Stimulated activated CD8-positive, alpha-beta memory T cell treated with anti-CD3 and anti-CD28 coated beads, Interleukin-4, amount 100 ng/mL, for 24 hours (primary cell): Measurements from ENCODE around the gene L3MBTL4.
"Not testable (repeated sequence)": the region's sequence is repeated elsewhere in the genome, so short reads cannot be mapped to it uniquely, and the experiment has no call there.

Experiments
- DNase-seq: peaks from one replicate; pipeline ENCODE4 v3.0.0-alpha.2; 2020; ENCODE audit warnings: low read depth

L3MBTL4 gene

GRCh38 chr18:6406075-6406909 is 8.4 kb downstream of the L3MBTL4 start:
- no peak for DNase-seq

GRCh38 chr18:6405237-6406074 is 9.3 kb downstream of the L3MBTL4 start:
- no peak for DNase-seq

GRCh38 chr18:6404834-6405233 is 9.9 kb downstream of the L3MBTL4 start:
- no peak for DNase-seq

- DNase-seq = no peak
These were observed 13.0 kb downstream of the L3MBTL4 start for GRCh38 chr18:6401687-6402086.

GRCh38 chr18:6399776-6400175 is 14.9 kb downstream of the L3MBTL4 start:
- DNase-seq = no peak

- DNase-seq = no peak
These were observed 16.7 kb downstream of the L3MBTL4 start for GRCh38 chr18:6397931-6398566.

- no peak for DNase-seq
These were observed 17.9 kb downstream of the L3MBTL4 start for GRCh38 chr18:6396847-6397246.

GRCh38 chr18:6396276-6396675 is 18.4 kb downstream of the L3MBTL4 start:
- no peak for DNase-seq

- DNase-seq = no peak
These were observed 25.7 kb downstream of the L3MBTL4 start for GRCh38 chr18:6389005-6389404.

- DNase-seq = no peak
These were observed 31.7 kb downstream of the L3MBTL4 start for GRCh38 chr18:6382963-6383362.

GRCh38 chr18:6377473-6377872 is 37.2 kb downstream of the L3MBTL4 start:
- DNase-seq = not testable (repeated sequence)

GRCh38 chr18:6376433-6377229 is 38.1 kb downstream of the L3MBTL4 start:
- no peak for DNase-seq

- DNase-seq = no peak
These were observed 39.7 kb downstream of the L3MBTL4 start for GRCh38 chr18:6374935-6375529.

GRCh38 chr18:6374340-6374739 is 40.4 kb downstream of the L3MBTL4 start:
- DNase-seq = no peak

- no peak for DNase-seq
These were observed 41.5 kb downstream of the L3MBTL4 start for GRCh38 chr18:6373187-6373586.

- no peak for DNase-seq
These were observed 43.6 kb downstream of the L3MBTL4 start for GRCh38 chr18:6370886-6371635.

- DNase-seq = no peak
These were observed 44.3 kb downstream of the L3MBTL4 start for GRCh38 chr18:6370410-6370809.

- DNase-seq = no peak
These were observed 46.7 kb downstream of the L3MBTL4 start for GRCh38 chr18:6368017-6368416.

- no peak for DNase-seq
These were observed 47.5 kb downstream of the L3MBTL4 start for GRCh38 chr18:6367208-6367607.

GRCh38 chr18:6366776-6367175 is 47.9 kb downstream of the L3MBTL4 start:
- DNase-seq = no peak

GRCh38 chr18:6365385-6365784 is 49.3 kb downstream of the L3MBTL4 start:
- no peak for DNase-seq
